ENCODE results near the gene ZYG11B. TPM values are rescaled to one million over a fixed set of nuclear protein-coding genes. Genes with fewer than 3 reads are reported as not detected.

The ZYG11B gene
- total and polyA plus RNA-seq, 2 donors (not counting 3 experiments of a cell fraction or from before 2014, with no cell fraction given): 8.2 to 27.2 TPM

GRCh38 chr1:52862666-52863458, 136.6 kb downstream of the ZYG11B start:
- dilution Hi-C loops (cut with MboI; ENCODE audit: extremely low pct_ligation_motif_present, low sequenced_read_pairs) (no loop called here), intact Hi-C loops (cut with micrococcal nuclease) (no loop called here)
- no TSS peak for BruUV-seq (replicated peaks)
- no peaks in the 10 kb centered on the region for H3K4me1 ChIP-seq (ENCODE audit: control insufficient read depth, extremely low read depth, insufficient read depth, low read length)
- no peaks in the 10 kb centered on the region for H4K20me1 ChIP-seq (replicated peaks; ENCODE audit: control insufficient read depth, extremely low read depth, insufficient read depth, low read length)
- H3K36me3 ChIP-seq (ENCODE audit: control insufficient read depth in 2 of 2, extremely low read depth in 1 of 2, insufficient read depth in 2 of 2, low read length in 2 of 2): no peaks in the 10 kb centered on the region
- ChIA-PET CTCF (no interaction called here), POLR2A (no interaction called here)
- H3K79me2 ChIP-seq (ENCODE audit: control insufficient read depth, insufficient read depth, low read length): no peaks in the 10 kb centered on the region
- DNase-seq (ENCODE audit: low read depth, low spot score): no peak
- TF ChIP-seq POLR2AphosphoS5 (IDR thresholded peaks at IDR 0.05; ENCODE audit: insufficient read depth, low read depth, low read length) (no peak), MYC (IDR thresholded peaks at IDR 0.05; ENCODE audit: low read depth, low read length) (no peak), GATA2 (IDR thresholded peaks at IDR 0.05; ENCODE audit: insufficient read depth, insufficient read length, low read depth, low read length) (no peak), POLR2A (IDR thresholded peaks at IDR 0.05; ENCODE audit: low read depth, low read length) (no peak), EZH2 (IDR thresholded peaks at IDR 0.05; ENCODE audit: borderline replicate concordance, low read depth, low read length, severe bottlenecking) (no peak), MAX (IDR thresholded peaks at IDR 0.05; ENCODE audit: insufficient read depth, insufficient read length) (no peak), CTCF (IDR thresholded peaks at IDR 0.05; ENCODE audit: extremely low read depth in 1 of 2, insufficient read depth in 1 of 2, low read depth in 1 of 2, low read length in 2 of 2) (no peak), FOS (IDR thresholded peaks at IDR 0.05; ENCODE audit: borderline replicate concordance, insufficient read depth, low read length) (no peak), JUN (IDR thresholded peaks at IDR 0.05; ENCODE audit: borderline replicate concordance, insufficient read depth, insufficient read length, low read depth) (no peak)
- H3K27me3 ChIP-seq (ENCODE audit: control insufficient read depth in 2 of 2, insufficient read depth in 2 of 2, low read length in 2 of 2): no peaks in the 10 kb centered on the region
- no peak overlapping the region for H3K4me2 ChIP-seq (ENCODE audit: insufficient read depth, low read length)
- no peak for FAIRE-seq
- no peak overlapping the region for H3K4me3 ChIP-seq (replicated peaks in 1 of 3; ENCODE audit: insufficient read depth in 1 of 3, low read depth in 1 of 3, low read length in 3 of 3)
- H3K9me1 ChIP-seq (replicated peaks; ENCODE audit: control insufficient read depth, extremely low read depth, insufficient read depth, low read length): no peaks in the 10 kb centered on the region
- H3K27ac ChIP-seq (ENCODE audit: insufficient read depth, low read depth, low read length): no peak overlapping the region
- no peaks in the 10 kb centered on the region for H3K9me3 ChIP-seq (replicated peaks; ENCODE audit: control insufficient read depth, insufficient read depth, low read length)
- no peak overlapping the region for H2AFZ ChIP-seq (ENCODE audit: low read depth, low read length)
- no peak overlapping the region for H3K9ac ChIP-seq (replicated peaks; ENCODE audit: extremely low read depth, insufficient read depth, low read length)
